Tibial nerve (tissue), 4 donors: ENCODE data around the gene NEMF. TPM values are rescaled to one million over a fixed set of nuclear protein-coding genes. Genes with fewer than 3 reads are reported as not detected.
"Not testable (repeated sequence)": the region's sequence is repeated elsewhere in the genome, so short reads cannot be mapped to it uniquely, and the experiment has no call there.

ENCODE experiments used
- DNase-seq, 2 donors: peaks; one replicate each; pipeline ENCODE4 v3.0.0-alpha.2; 2019; ENCODE audit warnings: low spot score in 2 of 2
- H3K27ac ChIP-seq, 4 donors: fragments of 200-600 bp; sonication (generic) in 3 of 4; one replicate each; pipeline ENCODE4 v1.5.1; 2017 to 2019; ENCODE audit warnings: mild to moderate bottlenecking in 1 of 4
- H3K27me3 ChIP-seq, 2 donors: fragments of 200-600 bp; sonication (generic) in 1 of 2; one replicate each; pipeline versions ENCODE4 v1.5.1 to v1.6.0; 2017 to 2019
- H3K36me3 ChIP-seq, 3 donors: fragments of 200-600 bp; sonication (generic); one replicate each; pipeline ENCODE4 v1.5.1; 2018 to 2019
- H3K4me1 ChIP-seq, 4 donors: fragments of 200-600 bp; sonication (generic) in 3 of 4; one replicate each; pipeline ENCODE4 v1.5.1; 2017 to 2019
- H3K4me3 ChIP-seq, 4 donors: fragments of 200-600 bp; sonication (generic) in 3 of 4; one replicate each; pipeline ENCODE4 v1.5.1; 2017 to 2019; ENCODE audit warnings: mild to moderate bottlenecking in 1 of 4, moderate library complexity in 1 of 4
- H3K9me3 ChIP-seq, 4 donors: fragments of 200-600 bp; sonication (generic) in 3 of 4; one replicate each; pipeline ENCODE4 v1.5.1; 2017 to 2019
- EP300 ChIP-seq, 2 donors: sonication (generic); formaldehyde crosslinking; IDR thresholded peaks; one replicate each; pipeline ENCODE4 v1.6.1; 2017; ENCODE audit warnings: antibody characterized with exemption in 2 of 2, mild to moderate bottlenecking in 1 of 2
- POLR2A ChIP-seq, 2 donors: fragments of 450-650 bp; IDR thresholded peaks; one replicate each; pipeline ENCODE4 v1.6.1; 2017; ENCODE audit warnings: antibody characterized with exemption in 2 of 2, mild to moderate bottlenecking in 2 of 2, moderate library complexity in 2 of 2
- WGBS, 2 donors: methylation state at CpG; one replicate each; pipeline ENCODE4 v1.1.5; 2018; 5-methylcytosine and 5-hydroxymethylcytosine counted together
- total RNA-seq, 4 donors: library from RNA; depleted of rRNA; stranded (reverse); fragments of >200 nt; gene quantifications; one replicate each; pipeline ENCODE4 v1.1.0, GENCODE V29; 2016
- TF ChIP-seq, protein P1 (sequence below), 5 experiments: fragments of 200-600 bp in 3 of 5; fragments of 450-650 bp in 2 of 5; sonication (generic) in 3 of 5; IDR thresholded peaks; one replicate each; pipeline ENCODE4 v1.5.1; 2016 to 2019; ENCODE audit warnings: antibody characterized with exemption in 5 of 5, mild to moderate bottlenecking in 3 of 5, moderate library complexity in 2 of 5

NEMF gene
- total RNA-seq, 4 donors from 2014 or later, result 100 to 215 (median 138) TPM

DNA sequence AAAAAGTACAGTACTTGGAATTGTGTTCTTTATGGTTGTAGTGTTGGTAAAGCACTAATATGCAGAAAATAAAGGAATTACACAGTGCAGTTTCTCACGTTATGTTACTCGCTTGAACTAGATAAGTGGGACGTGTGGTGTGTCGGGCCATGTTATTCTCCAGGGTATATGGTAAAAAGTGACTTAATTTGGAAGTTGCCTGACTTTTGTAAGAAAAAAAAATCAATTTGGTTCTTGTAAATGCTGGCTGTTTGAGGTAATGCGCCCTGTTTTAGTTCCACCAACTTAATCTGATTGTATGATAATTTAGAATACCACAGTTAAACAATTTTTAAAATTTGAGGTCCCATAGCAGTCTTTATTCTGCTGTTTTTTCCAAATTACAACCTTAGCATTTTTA, 44.4 kb upstream of the NEMF start:
- Histone ChIP-seq H3K36me3 (peaks cover 0 to 13% (median 0%) of the 10 kb centered on the region in 3 donors), H3K27me3 (no peaks in the 10 kb centered on the region), H3K4me1 (peaks cover 0 to 52% (median 40%) of the 10 kb centered on the region in 4 donors), H3K9me3 (no peaks in the 10 kb centered on the region), H3K4me3 (no peak overlapping the region), H3K27ac (peak overlapping the region in 3 of 4 donors; percentile 8 to 47 (median 8))
- no peak for DNase-seq
- 46 to 54% methylated on average over 5 of the region's 5 CpGs for WGBS, 2 donors
- TF ChIP-seq POLR2A (IDR thresholded peaks at IDR 0.05) (no peak), EP300 (IDR thresholded peaks at IDR 0.05) (no peak)
- TF ChIP-seq, protein P1, sequence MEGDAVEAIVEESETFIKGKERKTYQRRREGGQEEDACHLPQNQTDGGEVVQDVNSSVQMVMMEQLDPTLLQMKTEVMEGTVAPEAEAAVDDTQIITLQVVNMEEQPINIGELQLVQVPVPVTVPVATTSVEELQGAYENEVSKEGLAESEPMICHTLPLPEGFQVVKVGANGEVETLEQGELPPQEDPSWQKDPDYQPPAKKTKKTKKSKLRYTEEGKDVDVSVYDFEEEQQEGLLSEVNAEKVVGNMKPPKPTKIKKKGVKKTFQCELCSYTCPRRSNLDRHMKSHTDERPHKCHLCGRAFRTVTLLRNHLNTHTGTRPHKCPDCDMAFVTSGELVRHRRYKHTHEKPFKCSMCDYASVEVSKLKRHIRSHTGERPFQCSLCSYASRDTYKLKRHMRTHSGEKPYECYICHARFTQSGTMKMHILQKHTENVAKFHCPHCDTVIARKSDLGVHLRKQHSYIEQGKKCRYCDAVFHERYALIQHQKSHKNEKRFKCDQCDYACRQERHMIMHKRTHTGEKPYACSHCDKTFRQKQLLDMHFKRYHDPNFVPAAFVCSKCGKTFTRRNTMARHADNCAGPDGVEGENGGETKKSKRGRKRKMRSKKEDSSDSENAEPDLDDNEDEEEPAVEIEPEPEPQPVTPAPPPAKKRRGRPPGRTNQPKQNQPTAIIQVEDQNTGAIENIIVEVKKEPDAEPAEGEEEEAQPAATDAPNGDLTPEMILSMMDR (IDR thresholded peaks at IDR 0.05), result no peak

DNA sequence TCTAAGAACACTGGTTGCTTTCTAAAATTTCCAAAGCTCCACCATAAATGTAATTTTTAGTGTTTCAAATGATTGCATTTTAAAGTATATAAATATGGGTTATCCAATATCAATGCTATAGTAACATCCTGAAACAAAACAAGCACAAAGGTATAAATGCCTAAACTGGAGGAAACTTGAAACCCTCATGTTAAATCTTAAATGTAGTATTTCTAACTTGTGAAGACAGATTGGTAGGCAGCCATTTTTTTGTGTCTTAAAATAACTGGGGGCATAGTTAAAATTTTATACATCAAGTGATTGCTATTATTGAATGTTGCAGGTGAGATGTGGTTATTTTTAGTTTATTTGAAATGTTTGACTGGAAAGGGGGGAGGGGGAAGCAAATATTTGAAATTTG, 43.7 kb upstream of the NEMF start:
- H3K27me3 ChIP-seq, DNase-seq, H3K9me3 ChIP-seq: not testable (repeated sequence)
- H3K27ac ChIP-seq, result peak overlapping the region in 2 of 4 donors; percentile 46 to 100
- H3K36me3 ChIP-seq, result peaks cover 0 to 13% (median 0%) of the 10 kb centered on the region in 3 donors
- peak overlapping the region in 3 of 4 donors; percentile 2 to 100 (median 100) for H3K4me3 ChIP-seq
- H3K4me1 ChIP-seq, result peaks cover 0 to 57% (median 45%) of the 10 kb centered on the region in 4 donors

DNA sequence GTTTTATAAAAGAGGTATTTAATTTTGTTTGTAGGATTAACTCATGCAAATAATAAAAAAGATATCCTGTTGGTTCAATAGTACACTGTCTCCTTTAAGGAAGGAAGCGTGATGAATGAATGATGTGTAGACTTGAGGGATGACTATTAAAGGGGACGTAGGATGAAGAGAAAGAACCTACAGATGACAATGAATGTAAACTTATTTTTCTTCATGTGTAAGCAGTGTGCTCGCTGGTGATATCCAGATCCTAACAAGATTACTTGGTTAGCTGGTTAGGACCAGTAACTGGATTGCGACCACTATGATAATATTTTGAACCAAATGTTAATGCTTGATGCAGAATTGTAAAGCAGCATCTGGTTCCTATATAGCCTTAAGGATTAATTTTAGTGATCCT, 42.9 kb upstream of the NEMF start:
- Histone ChIP-seq H3K36me3 (peaks cover 0 to 13% (median 0%) of the 10 kb centered on the region in 3 donors), H3K9me3 (no peaks in the 10 kb centered on the region), H3K4me3 (peak overlapping the region in 3 of 4 donors; percentile 91 to 100 (median 100)), H3K27me3 (no peaks in the 10 kb centered on the region), H3K27ac (peak overlapping the region in 3 of 4 donors; percentile 28 to 100 (median 46)), H3K4me1 (peaks cover 0 to 57% (median 45%) of the 10 kb centered on the region in 4 donors)
- no peak for TF ChIP-seq POLR2A (IDR thresholded peaks at IDR 0.05)
- TF ChIP-seq, protein P1 (IDR thresholded peaks at IDR 0.05), result no peak
- WGBS, 2 donors, result 21 to 27% methylated on average over 4 of the region's 4 CpGs
- DNase-seq, result no peak

DNA sequence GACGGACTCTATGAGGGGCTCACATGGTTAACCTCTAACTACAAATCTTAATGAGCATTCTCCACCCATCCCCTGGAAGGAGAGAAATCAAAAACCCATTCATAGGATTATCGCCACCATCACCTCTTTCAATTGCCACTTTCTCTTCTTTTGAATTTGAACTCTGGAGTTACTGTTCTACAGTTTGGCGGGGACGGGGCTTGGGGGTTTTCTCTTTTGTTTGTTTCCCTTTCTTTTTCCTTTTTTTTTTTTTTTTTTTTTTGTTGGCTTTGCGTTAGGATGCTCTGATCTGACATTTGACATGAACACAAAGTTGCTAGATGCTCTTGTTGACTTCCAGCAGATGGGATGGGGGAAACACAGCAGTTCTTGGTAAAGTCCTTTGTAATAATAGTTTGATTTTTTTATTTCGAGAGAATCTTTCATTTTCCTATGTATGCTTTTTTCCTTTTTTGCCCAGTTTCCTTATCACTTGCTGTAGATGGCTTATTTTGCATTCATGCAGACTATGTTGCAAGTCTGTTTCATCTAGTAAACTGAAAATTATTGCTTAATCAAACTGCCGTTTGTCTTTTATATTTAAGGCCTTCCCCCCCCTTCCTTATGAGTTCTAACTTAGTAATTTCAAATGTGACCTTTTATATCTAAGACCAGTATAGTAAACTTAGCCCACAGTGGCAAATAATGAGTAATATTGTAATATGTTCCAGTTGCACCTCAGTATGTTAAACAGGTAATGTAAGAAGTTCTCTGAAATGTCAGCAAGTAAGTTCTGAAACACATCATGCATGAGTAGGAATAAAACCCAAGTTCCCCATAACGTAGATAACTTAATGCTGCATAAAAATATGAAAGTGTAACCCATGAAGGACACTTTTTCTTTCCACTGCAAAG, 41.9 kb upstream of the NEMF start:
- Histone ChIP-seq H3K36me3 (peaks cover 0 to 13% (median 0%) of the 10 kb centered on the region in 3 donors), H3K4me1 (peaks cover 0 to 57% (median 45%) of the 10 kb centered on the region in 4 donors), H3K4me3 (peak overlapping the region; percentile 81 to 100 (median 96)), H3K27ac (peak overlapping the region; percentile 97 to 100 (median 100))
- 3 to 6% methylated on average over 8 of the region's 8 CpGs for WGBS, 2 donors
- not testable (repeated sequence) for DNase-seq, H3K9me3 ChIP-seq, H3K27me3 ChIP-seq

DNA sequence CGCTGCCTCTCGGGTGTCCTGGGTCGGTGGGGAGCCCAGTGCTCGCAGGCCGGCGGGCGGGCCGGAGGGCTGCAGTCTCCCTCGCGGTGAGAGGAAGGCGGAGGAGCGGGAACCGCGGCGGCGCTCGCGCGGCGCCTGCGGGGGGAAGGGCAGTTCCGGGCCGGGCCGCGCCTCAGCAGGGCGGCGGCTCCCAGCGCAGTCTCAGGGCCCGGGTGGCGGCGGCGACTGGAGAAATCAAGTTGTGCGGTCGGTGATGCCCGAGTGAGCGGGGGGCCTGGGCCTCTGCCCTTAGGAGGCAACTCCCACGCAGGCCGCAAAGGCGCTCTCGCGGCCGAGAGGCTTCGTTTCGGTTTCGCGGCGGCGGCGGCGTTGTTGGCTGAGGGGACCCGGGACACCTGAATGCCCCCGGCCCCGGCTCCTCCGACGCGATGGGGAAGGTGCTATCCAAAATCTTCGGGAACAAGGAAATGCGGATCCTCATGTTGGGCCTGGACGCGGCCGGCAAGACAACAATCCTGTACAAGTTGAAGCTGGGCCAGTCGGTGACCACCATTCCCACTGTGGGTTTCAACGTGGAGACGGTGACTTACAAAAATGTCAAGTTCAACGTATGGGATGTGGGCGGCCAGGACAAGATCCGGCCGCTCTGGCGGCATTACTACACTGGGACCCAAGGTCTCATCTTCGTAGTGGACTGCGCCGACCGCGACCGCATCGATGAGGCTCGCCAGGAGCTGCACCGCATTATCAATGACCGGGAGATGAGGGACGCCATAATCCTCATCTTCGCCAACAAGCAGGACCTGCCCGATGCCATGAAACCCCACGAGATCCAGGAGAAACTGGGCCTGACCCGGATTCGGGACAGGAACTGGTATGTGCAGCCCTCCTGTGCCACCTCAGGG, 41.0 kb upstream of the NEMF start:
- Histone ChIP-seq H3K27ac (peak overlapping the region; percentile 97 to 100 (median 100)), H3K36me3 (peaks cover 0 to 13% (median 0%) of the 10 kb centered on the region in 3 donors), H3K4me1 (peaks cover 0 to 54% (median 42%) of the 10 kb centered on the region in 4 donors), H3K4me3 (peak overlapping the region; percentile 81 to 100 (median 96)), H3K9me3 (no peaks in the 10 kb centered on the region), H3K27me3 (no peaks in the 10 kb centered on the region)
- peak; percentile 19 to 30 for DNase-seq
- TF ChIP-seq POLR2A (IDR thresholded peaks at IDR 0.05), result no peak
- TF ChIP-seq EP300 (IDR thresholded peaks at IDR 0.05), result no peak
- TF ChIP-seq, protein P1 (IDR thresholded peaks at IDR 0.05), result no peak
- WGBS, 2 donors, result 0 to 1% methylated on average over 32 to 54 of the region's 85 CpGs
